Body of pancreas (tissue), 4 donors: ENCODE measurements around the gene IGSF3.

Source experiments
- POLR2A ChIP-seq, 3 donors: fragments of 450-650 bp; IDR thresholded peaks; one replicate each; pipeline ENCODE4 v1.6.1; 2016; ENCODE audit warnings: antibody characterized with exemption in 3 of 3, mild to moderate bottlenecking in 2 of 3
- TF ChIP-seq, protein P1 (sequence below), 7 experiments: fragments of 450-650 bp in 4 of 7; fragments of 200-600 bp in 3 of 7; sonication (generic) in 3 of 7; IDR thresholded peaks; one replicate each; pipeline ENCODE4 v1.5.1; 2016 to 2019; ENCODE audit warnings: antibody characterized with exemption in 7 of 7

- TF ChIP-seq, protein P1, sequence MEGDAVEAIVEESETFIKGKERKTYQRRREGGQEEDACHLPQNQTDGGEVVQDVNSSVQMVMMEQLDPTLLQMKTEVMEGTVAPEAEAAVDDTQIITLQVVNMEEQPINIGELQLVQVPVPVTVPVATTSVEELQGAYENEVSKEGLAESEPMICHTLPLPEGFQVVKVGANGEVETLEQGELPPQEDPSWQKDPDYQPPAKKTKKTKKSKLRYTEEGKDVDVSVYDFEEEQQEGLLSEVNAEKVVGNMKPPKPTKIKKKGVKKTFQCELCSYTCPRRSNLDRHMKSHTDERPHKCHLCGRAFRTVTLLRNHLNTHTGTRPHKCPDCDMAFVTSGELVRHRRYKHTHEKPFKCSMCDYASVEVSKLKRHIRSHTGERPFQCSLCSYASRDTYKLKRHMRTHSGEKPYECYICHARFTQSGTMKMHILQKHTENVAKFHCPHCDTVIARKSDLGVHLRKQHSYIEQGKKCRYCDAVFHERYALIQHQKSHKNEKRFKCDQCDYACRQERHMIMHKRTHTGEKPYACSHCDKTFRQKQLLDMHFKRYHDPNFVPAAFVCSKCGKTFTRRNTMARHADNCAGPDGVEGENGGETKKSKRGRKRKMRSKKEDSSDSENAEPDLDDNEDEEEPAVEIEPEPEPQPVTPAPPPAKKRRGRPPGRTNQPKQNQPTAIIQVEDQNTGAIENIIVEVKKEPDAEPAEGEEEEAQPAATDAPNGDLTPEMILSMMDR (IDR thresholded peaks at IDR 0.05), result no peak
- TF ChIP-seq POLR2A (IDR thresholded peaks at IDR 0.05), result no peak
Measured at GRCh38 chr1:116663821-116664220, 3.7 kb downstream of the IGSF3 start.
